Muscle of leg (tissue), 11 donors: Measurements from ENCODE around the gene R3HDM2. TPM values are rescaled to one million over a fixed set of nuclear protein-coding genes. Genes with fewer than 3 reads are reported as not detected.

Experiments
- DNase-seq: peaks from one replicate; pipeline ENCODE4 v3.0.0; 2013
- H3K27ac ChIP-seq: one replicate; pipeline ENCODE4 v1.5.1; 2013; ENCODE audit warnings: mild to moderate bottlenecking, low read length, control low read depth
- H3K27me3 ChIP-seq: one replicate; pipeline ENCODE4 v1.6.1; 2013; ENCODE audit warnings: low read length; ENCODE audit not compliant: control insufficient read depth, insufficient read depth
- H3K36me3 ChIP-seq: one replicate; pipeline ENCODE4 v1.6.1; 2013; ENCODE audit warnings: low read length; ENCODE audit not compliant: control insufficient read depth, insufficient read depth
- H3K4me1 ChIP-seq: one replicate; pipeline ENCODE4 v1.6.1; 2013; ENCODE audit warnings: low read length; ENCODE audit not compliant: control insufficient read depth, insufficient read depth
- H3K4me3 ChIP-seq: one replicate; pipeline ENCODE4 v1.5.1; 2013; ENCODE audit warnings: low read length, control low read depth
- H3K9me3 ChIP-seq: replicated peaks from 2 replicates; pipeline ENCODE4 v1.6.1; 2013; ENCODE audit warnings: low read depth, low read length; ENCODE audit not compliant: control insufficient read depth
- WGBS: methylation state at CpG from one replicate; pipeline ENCODE4 v1.1.5; 2013; ENCODE audit warnings: missing lambda C conversion rate; ENCODE audit not compliant: insufficient coverage; 5-methylcytosine and 5-hydroxymethylcytosine counted together
- polyA plus RNA-seq, 8 donors: library from polyadenylated mRNA; unstranded; fragments of 120-200 nt; gene quantifications; one replicate each; pipeline versions ENCODE4 v1.2.1 to v1.2.3, GENCODE V29; 2013; ENCODE audit warnings: inconsistent platforms in 1 of 8, low replicate concordance in 1 of 8; ENCODE audit not compliant: insufficient read length in 8 of 8, insufficient read depth in 1 of 8
- total RNA-seq: library from RNA; stranded (reverse); fragments of 120-200 nt; gene quantifications from one replicate; pipeline ENCODE4 v1.2.4, GENCODE V29; 2013

R3HDM2 gene
- total and polyA plus RNA-seq, 9 donors, result 20.2 to 52.6 (median 39.6) TPM

GRCh38 chr12:57460468-57460784, 29.6 kb upstream of the R3HDM2 start:
- Histone ChIP-seq H3K27ac (peak overlapping the region; percentile 64), H3K9me3 (no peaks in the 10 kb centered on the region), H3K4me1 (peaks cover 53% of the 10 kb centered on the region), H3K36me3 (peaks cover 6% of the 10 kb centered on the region), H3K4me3 (peak overlapping the region; percentile 62), H3K27me3 (peaks cover 22% of the 10 kb centered on the region)
- WGBS, result 0% methylated on average over 6 of the region's 6 CpGs
- peak; percentile 28 for DNase-seq

GRCh38 chr12:57459750-57460467, 29.1 kb upstream of the R3HDM2 start, which contains the start of gene GLI1:
TSS of gene GLI1 (plus strand) at chr12:57459785. CDS start at chr12:57463692, 3,907 bp downstream.
- 0% methylated on average over 5 of the region's 36 CpGs for WGBS
- Histone ChIP-seq H3K36me3 (peaks cover 2% of the 10 kb centered on the region), H3K4me1 (peaks cover 59% of the 10 kb centered on the region), H3K27me3 (peaks cover 20% of the 10 kb centered on the region), H3K9me3 (no peaks in the 10 kb centered on the region), H3K4me3 (peak within 1 kb of the TSS; percentile 62), H3K27ac (peak within 1 kb of the TSS; percentile 89)
- peak; percentile 51 for DNase-seq

GRCh38 chr12:57459055-57459749, 28.4 kb upstream of the R3HDM2 start:
- Histone ChIP-seq H3K36me3 (peaks cover 2% of the 10 kb centered on the region), H3K4me1 (peaks cover 65% of the 10 kb centered on the region), H3K9me3 (no peaks in the 10 kb centered on the region), H3K4me3 (peak overlapping the region; percentile 62), H3K27ac (peak overlapping the region; percentile 89), H3K27me3 (peaks cover 20% of the 10 kb centered on the region)
- 0% methylated on average over 14 of the region's 24 CpGs for WGBS
- DNase-seq, result peak; percentile 98

GRCh38 chr12:57458665-57459054, 27.8 kb upstream of the R3HDM2 start:
- Histone ChIP-seq H3K4me1 (peaks cover 61% of the 10 kb centered on the region), H3K9me3 (no peaks in the 10 kb centered on the region), H3K4me3 (peak overlapping the region; percentile 62), H3K36me3 (peaks cover 2% of the 10 kb centered on the region), H3K27ac (peak overlapping the region; percentile 89), H3K27me3 (peaks cover 20% of the 10 kb centered on the region)
- DNase-seq, result no peak
- WGBS, result 0% methylated on average over 2 of the region's 3 CpGs

- Histone ChIP-seq H3K4me1 (peaks cover 58% of the 10 kb centered on the region), H3K27ac (no peak overlapping the region), H3K36me3 (no peaks in the 10 kb centered on the region), H3K4me3 (no peak overlapping the region), H3K27me3 (peaks cover 17% of the 10 kb centered on the region), H3K9me3 (no peaks in the 10 kb centered on the region)
- DNase-seq, result no peak
- WGBS, result 95% methylated on average over 3 of the region's 6 CpGs
These were observed 26.1 kb upstream of the R3HDM2 start for GRCh38 chr12:57456737-57457490.

- H3K9me3 ChIP-seq, result no peaks in the 10 kb centered on the region
- no peaks in the 10 kb centered on the region for H3K36me3 ChIP-seq
- H3K27ac ChIP-seq, result peak overlapping the region; percentile 57
- peaks cover 57% of the 10 kb centered on the region for H3K4me1 ChIP-seq
- no peak for DNase-seq
- H3K27me3 ChIP-seq, result peaks cover 11% of the 10 kb centered on the region
- H3K4me3 ChIP-seq, result no peak overlapping the region
- 46% methylated on average over 12 of the region's 15 CpGs for WGBS
These were observed 25.4 kb upstream of the R3HDM2 start for GRCh38 chr12:57456145-57456700.

- H3K4me3 ChIP-seq, result no peak overlapping the region
- 47% methylated on average over 5 of the region's 10 CpGs for WGBS
These were observed 24.7 kb upstream of the R3HDM2 start for GRCh38 chr12:57455374-57456144.

GRCh38 chr12:57454566-57455373, 23.9 kb upstream of the R3HDM2 start, which contains the start of gene INHBE:
TSS of gene INHBE (plus strand) at chr12:57455307. CDS start at chr12:57455537, 230 bp downstream.
- no peak within 1 kb of the TSS for H3K4me3 ChIP-seq

More at GRCh38 chr12:57455374-57456144, 24.7 kb upstream of the R3HDM2 start:
- no peak for DNase-seq
- peaks cover 4% of the 10 kb centered on the region for H3K27me3 ChIP-seq
- H3K36me3 ChIP-seq, result no peaks in the 10 kb centered on the region
- peak overlapping the region; percentile 57 for H3K27ac ChIP-seq
- peaks cover 56% of the 10 kb centered on the region for H3K4me1 ChIP-seq
- H3K9me3 ChIP-seq, result no peaks in the 10 kb centered on the region

GRCh38 chr12:57454213-57454565, 23.3 kb upstream of the R3HDM2 start:
- H3K27me3 ChIP-seq, result no peaks in the 10 kb centered on the region
- peaks cover 54% of the 10 kb centered on the region for H3K4me1 ChIP-seq
- WGBS, result 100% methylated on average over 1 of the region's 2 CpGs
- H3K4me3 ChIP-seq, result no peak overlapping the region
- H3K36me3 ChIP-seq, result no peaks in the 10 kb centered on the region
- DNase-seq, result no peak
- H3K9me3 ChIP-seq, result no peaks in the 10 kb centered on the region
- peak overlapping the region; percentile 55 for H3K27ac ChIP-seq

More at GRCh38 chr12:57454566-57455373, 23.9 kb upstream of the R3HDM2 start, which contains the start of gene INHBE:
- 28% methylated on average over 9 of the region's 10 CpGs for WGBS
- no peaks in the 10 kb centered on the region for H3K9me3 ChIP-seq
- H3K27ac ChIP-seq, result peak within 1 kb of the TSS; percentile 60
- DNase-seq, result peak; percentile 69
- H3K27me3 ChIP-seq, result no peaks in the 10 kb centered on the region
- no peaks in the 10 kb centered on the region for H3K36me3 ChIP-seq
- H3K4me1 ChIP-seq, result peaks cover 54% of the 10 kb centered on the region
